GM23338 (cell line): ENCODE measurements around the gene ICAM2. TPM values are rescaled to one million over a fixed set of nuclear protein-coding genes. Genes with fewer than 3 reads are reported as not detected.

Experiments
- ATAC-seq: fragments of 200-7000 bp; cut with Tn5 transposase; 3 replicates; pipeline ENCODE4 v1.9.1; 2020
- DNase-seq: peaks from one replicate; pipeline ENCODE4 v3.0.0-alpha.2; 2015; ENCODE audit warnings: low spot score
- H2AFZ ChIP-seq: fragments of 200-600 bp; sonication (generic); 2 replicates; pipeline ENCODE4 v1.8.0; 2016; ENCODE audit warnings: antibody characterized with exemption, mild to moderate bottlenecking, moderate library complexity
- H3F3A ChIP-seq: fragments of 200-600 bp; sonication (generic); replicated peaks from 2 replicates; pipeline ENCODE4 v1.8.0; 2017; ENCODE audit warnings: antibody characterized with exemption, mixed run types, low read depth
- H3K27ac ChIP-seq: fragments of 200-600 bp; sonication (generic); 2 replicates; pipeline ENCODE4 v1.6.1; 2016; ENCODE audit warnings: low read depth
- H3K27me3 ChIP-seq: fragments of 200-600 bp; sonication (generic); 2 replicates; pipeline ENCODE4 v1.8.0; 2016; ENCODE audit warnings: mild to moderate bottlenecking, mixed run types, moderate library complexity; ENCODE audit not compliant: insufficient read depth
- H3K36me3 ChIP-seq: fragments of 200-600 bp; sonication (generic); 2 replicates; pipeline ENCODE4 v1.8.0; 2016; ENCODE audit warnings: mild to moderate bottlenecking; ENCODE audit not compliant: insufficient read depth
- H3K4me1 ChIP-seq: fragments of 200-600 bp; sonication (generic); 2 replicates; pipeline ENCODE4 v1.8.0; 2016; ENCODE audit warnings: mild to moderate bottlenecking, moderate library complexity; ENCODE audit not compliant: insufficient read depth
- H3K4me2 ChIP-seq: fragments of 200-600 bp; sonication (generic); 2 replicates; pipeline ENCODE4 v1.7.1; 2017; ENCODE audit warnings: mixed run types
- H3K4me3 ChIP-seq: fragments of 200-600 bp; sonication (generic); 2 replicates; pipeline ENCODE4 v1.6.1; 2016; ENCODE audit warnings: mixed run types
- H3K79me2 ChIP-seq: fragments of 200-600 bp; sonication (generic); replicated peaks from 2 replicates; pipeline ENCODE4 v1.8.0; 2017; ENCODE audit warnings: mild to moderate bottlenecking; ENCODE audit not compliant: insufficient read depth
- H3K9me2 ChIP-seq: fragments of 200-600 bp; sonication (generic); 2 replicates; pipeline ENCODE4 v1.8.0; 2017; ENCODE audit not compliant: insufficient read depth
- H4K20me1 ChIP-seq: fragments of 200-600 bp; sonication (generic); replicated peaks from 2 replicates; pipeline ENCODE4 v1.8.0; 2017; ENCODE audit warnings: mild to moderate bottlenecking; ENCODE audit not compliant: insufficient read depth
- H3K27ac Mint-ChIP-seq: 2 replicates; pipeline ENCODE4 v1.8.0; 2020; ENCODE audit warnings: inconsistent platforms, mild to moderate bottlenecking, moderate library complexity, mixed read lengths
- H3K27me3 Mint-ChIP-seq: 3 replicates; pipeline ENCODE4 v1.8.0; 2022; ENCODE audit warnings: low read depth, mild to moderate bottlenecking, moderate library complexity, mixed read lengths, inconsistent platforms; ENCODE audit not compliant: insufficient read depth, poor library complexity
- H3K36me3 Mint-ChIP-seq: 3 replicates; pipeline ENCODE4 v1.8.0; 2021; ENCODE audit warnings: low read depth, mild to moderate bottlenecking, inconsistent platforms, moderate library complexity, mixed read lengths
- H3K4me1 Mint-ChIP-seq: 3 replicates; pipeline ENCODE4 v1.8.0; 2020; ENCODE audit warnings: mild to moderate bottlenecking, inconsistent platforms, mixed read lengths
- H3K4me3 Mint-ChIP-seq: 3 replicates; pipeline ENCODE4 v1.8.0; 2021; ENCODE audit warnings: moderate library complexity, mild to moderate bottlenecking, inconsistent platforms, mixed read lengths
- H3K9me3 Mint-ChIP-seq: 3 replicates; pipeline ENCODE4 v1.8.0; 2020; ENCODE audit warnings: moderate library complexity, mild to moderate bottlenecking, inconsistent platforms, mixed read lengths
- CREB1 ChIP-seq: fragments of 250-450 bp; sonication (Bioruptor Pico); IDR thresholded peaks from 2 replicates; pipeline ENCODE4 v1.5.0; 2020; ENCODE audit warnings: low read depth, mild to moderate bottlenecking, moderate library complexity
- CTCF ChIP-seq, 2 experiments: fragments of 200-600 bp in 1 of 2; sonication (generic) in 1 of 2; conservative IDR thresholded peaks; 2 replicates each; pipeline versions ENCODE4 v1.5.1 to v1.6.1; 2016 to 2017; ENCODE audit warnings: antibody characterized with exemption in 2 of 2, low read depth in 2 of 2, mild to moderate bottlenecking in 2 of 2, moderate library complexity in 1 of 2
- ETS1 ChIP-seq: IDR thresholded peaks from 2 replicates; pipeline ENCODE4 v1.6.1; 2016; ENCODE audit warnings: antibody characterized with exemption
- EZH2 ChIP-seq: fragments of 200-600 bp; sonication (generic); IDR thresholded peaks from one replicate; pipeline ENCODE4 v1.8.0; 2017; ENCODE audit warnings: antibody characterized with exemption, mild to moderate bottlenecking, low read depth; ENCODE audit not compliant: unreplicated experiment
- EZH2phosphoT487 ChIP-seq: fragments of 200-600 bp; sonication (generic); IDR thresholded peaks from one replicate; pipeline ENCODE4 v1.8.1; 2018; ENCODE audit warnings: antibody characterized with exemption; ENCODE audit not compliant: unreplicated experiment
- JUNB ChIP-seq: IDR thresholded peaks from one replicate; pipeline ENCODE4 v1.6.1; 2016; ENCODE audit warnings: antibody characterized with exemption; ENCODE audit not compliant: unreplicated experiment
- NANOG ChIP-seq: IDR thresholded peaks from 2 replicates; pipeline ENCODE4 v1.6.1; 2016; ENCODE audit warnings: antibody characterized with exemption, borderline replicate concordance
- POLR2AphosphoS5 ChIP-seq: IDR thresholded peaks from 2 replicates; pipeline ENCODE4 v1.6.1; 2016; ENCODE audit warnings: antibody characterized with exemption, low read depth
- REST ChIP-seq: IDR thresholded peaks from one replicate; pipeline ENCODE4 v1.6.1; 2018; ENCODE audit warnings: antibody characterized with exemption; ENCODE audit not compliant: unreplicated experiment
- STAT1 ChIP-seq: IDR thresholded peaks from one replicate; pipeline ENCODE4 v1.6.1; 2016; ENCODE audit warnings: antibody characterized with exemption; ENCODE audit not compliant: unreplicated experiment
- ZNF114 ChIP-seq: fragments of 250-450 bp; sonication (Bioruptor Pico); IDR thresholded peaks from 2 replicates; pipeline ENCODE4 v1.5.0; 2020; ENCODE audit warnings: mild to moderate bottlenecking, moderate library complexity
- ZNF331 ChIP-seq: fragments of 250-450 bp; sonication (Bioruptor Pico); IDR thresholded peaks from 2 replicates; pipeline ENCODE4 v1.5.0; 2020; ENCODE audit warnings: low read depth, mild to moderate bottlenecking, moderate library complexity
- polyA plus RNA-seq: library from polyadenylated mRNA; unstranded; fragments of >200 nt; fragmentation: Nextera tagmentation; extraction: Ambion mirVana; gene quantifications from 2 replicates; pipeline ENCODE4 v1.2.1, GENCODE V29; 2016
- total RNA-seq: library from RNA; depleted of rRNA; stranded (reverse); fragments of >200 nt; shearing (Covaris generic); gene quantifications from 2 replicates; pipeline ENCODE4 v1.2.3, GENCODE V29; 2014
- TF ChIP-seq, protein P1 (sequence below): fragments of 250-450 bp; sonication (Bioruptor Pico); IDR thresholded peaks from 2 replicates; pipeline ENCODE4 v1.5.0; 2020; ENCODE audit warnings: mild to moderate bottlenecking, moderate library complexity

The ICAM2 gene
- total and polyA plus RNA-seq, 2 experiments from 2014 or later = 0.31 to 0.86 TPM

GRCh38 chr17:64022611-64023063 lies 2.2 kb upstream of the ICAM2 start:
- no peak overlapping the region for H3K4me2 ChIP-seq
- H3K27ac ChIP-seq = no peak overlapping the region
- Mint-ChIP-seq H3K36me3 (no peaks in the 10 kb centered on the region), H3K27me3 (peaks cover 15% of the 10 kb centered on the region), H3K4me3 (no peak overlapping the region), H3K9me3 (no peaks in the 10 kb centered on the region; the same call in 2 of the 3 replicates), H3K4me1 (peaks cover 8% of the 10 kb centered on the region), H3K27ac (no peak overlapping the region)
- ATAC-seq (no peak), DNase-seq (no peak)
- no peaks in the 10 kb centered on the region for H4K20me1 ChIP-seq
- H3F3A ChIP-seq = no peaks in the 10 kb centered on the region
- no peaks in the 10 kb centered on the region for H3K79me2 ChIP-seq
- H3K36me3 ChIP-seq = no peaks in the 10 kb centered on the region
- TF ChIP-seq ETS1 = no peak
- no peak for TF ChIP-seq CREB1 (CRISPR knock-in tag)
- TF ChIP-seq NANOG = no peak
- no peak for TF ChIP-seq STAT1
- TF ChIP-seq ZNF331 (CRISPR knock-in tag) = no peak
- no peak for TF ChIP-seq CTCF (conservative IDR thresholded peaks at IDR 0.05; ENCODE audit: low read depth in 2 of 2)
- no peak for TF ChIP-seq JUNB
- TF ChIP-seq POLR2AphosphoS5 = no peak
- no peak for TF ChIP-seq EZH2phosphoT487
- no peak for TF ChIP-seq REST
- no peak for TF ChIP-seq EZH2
- no peak for TF ChIP-seq ZNF114 (CRISPR knock-in tag)
- TF ChIP-seq, protein P1, sequence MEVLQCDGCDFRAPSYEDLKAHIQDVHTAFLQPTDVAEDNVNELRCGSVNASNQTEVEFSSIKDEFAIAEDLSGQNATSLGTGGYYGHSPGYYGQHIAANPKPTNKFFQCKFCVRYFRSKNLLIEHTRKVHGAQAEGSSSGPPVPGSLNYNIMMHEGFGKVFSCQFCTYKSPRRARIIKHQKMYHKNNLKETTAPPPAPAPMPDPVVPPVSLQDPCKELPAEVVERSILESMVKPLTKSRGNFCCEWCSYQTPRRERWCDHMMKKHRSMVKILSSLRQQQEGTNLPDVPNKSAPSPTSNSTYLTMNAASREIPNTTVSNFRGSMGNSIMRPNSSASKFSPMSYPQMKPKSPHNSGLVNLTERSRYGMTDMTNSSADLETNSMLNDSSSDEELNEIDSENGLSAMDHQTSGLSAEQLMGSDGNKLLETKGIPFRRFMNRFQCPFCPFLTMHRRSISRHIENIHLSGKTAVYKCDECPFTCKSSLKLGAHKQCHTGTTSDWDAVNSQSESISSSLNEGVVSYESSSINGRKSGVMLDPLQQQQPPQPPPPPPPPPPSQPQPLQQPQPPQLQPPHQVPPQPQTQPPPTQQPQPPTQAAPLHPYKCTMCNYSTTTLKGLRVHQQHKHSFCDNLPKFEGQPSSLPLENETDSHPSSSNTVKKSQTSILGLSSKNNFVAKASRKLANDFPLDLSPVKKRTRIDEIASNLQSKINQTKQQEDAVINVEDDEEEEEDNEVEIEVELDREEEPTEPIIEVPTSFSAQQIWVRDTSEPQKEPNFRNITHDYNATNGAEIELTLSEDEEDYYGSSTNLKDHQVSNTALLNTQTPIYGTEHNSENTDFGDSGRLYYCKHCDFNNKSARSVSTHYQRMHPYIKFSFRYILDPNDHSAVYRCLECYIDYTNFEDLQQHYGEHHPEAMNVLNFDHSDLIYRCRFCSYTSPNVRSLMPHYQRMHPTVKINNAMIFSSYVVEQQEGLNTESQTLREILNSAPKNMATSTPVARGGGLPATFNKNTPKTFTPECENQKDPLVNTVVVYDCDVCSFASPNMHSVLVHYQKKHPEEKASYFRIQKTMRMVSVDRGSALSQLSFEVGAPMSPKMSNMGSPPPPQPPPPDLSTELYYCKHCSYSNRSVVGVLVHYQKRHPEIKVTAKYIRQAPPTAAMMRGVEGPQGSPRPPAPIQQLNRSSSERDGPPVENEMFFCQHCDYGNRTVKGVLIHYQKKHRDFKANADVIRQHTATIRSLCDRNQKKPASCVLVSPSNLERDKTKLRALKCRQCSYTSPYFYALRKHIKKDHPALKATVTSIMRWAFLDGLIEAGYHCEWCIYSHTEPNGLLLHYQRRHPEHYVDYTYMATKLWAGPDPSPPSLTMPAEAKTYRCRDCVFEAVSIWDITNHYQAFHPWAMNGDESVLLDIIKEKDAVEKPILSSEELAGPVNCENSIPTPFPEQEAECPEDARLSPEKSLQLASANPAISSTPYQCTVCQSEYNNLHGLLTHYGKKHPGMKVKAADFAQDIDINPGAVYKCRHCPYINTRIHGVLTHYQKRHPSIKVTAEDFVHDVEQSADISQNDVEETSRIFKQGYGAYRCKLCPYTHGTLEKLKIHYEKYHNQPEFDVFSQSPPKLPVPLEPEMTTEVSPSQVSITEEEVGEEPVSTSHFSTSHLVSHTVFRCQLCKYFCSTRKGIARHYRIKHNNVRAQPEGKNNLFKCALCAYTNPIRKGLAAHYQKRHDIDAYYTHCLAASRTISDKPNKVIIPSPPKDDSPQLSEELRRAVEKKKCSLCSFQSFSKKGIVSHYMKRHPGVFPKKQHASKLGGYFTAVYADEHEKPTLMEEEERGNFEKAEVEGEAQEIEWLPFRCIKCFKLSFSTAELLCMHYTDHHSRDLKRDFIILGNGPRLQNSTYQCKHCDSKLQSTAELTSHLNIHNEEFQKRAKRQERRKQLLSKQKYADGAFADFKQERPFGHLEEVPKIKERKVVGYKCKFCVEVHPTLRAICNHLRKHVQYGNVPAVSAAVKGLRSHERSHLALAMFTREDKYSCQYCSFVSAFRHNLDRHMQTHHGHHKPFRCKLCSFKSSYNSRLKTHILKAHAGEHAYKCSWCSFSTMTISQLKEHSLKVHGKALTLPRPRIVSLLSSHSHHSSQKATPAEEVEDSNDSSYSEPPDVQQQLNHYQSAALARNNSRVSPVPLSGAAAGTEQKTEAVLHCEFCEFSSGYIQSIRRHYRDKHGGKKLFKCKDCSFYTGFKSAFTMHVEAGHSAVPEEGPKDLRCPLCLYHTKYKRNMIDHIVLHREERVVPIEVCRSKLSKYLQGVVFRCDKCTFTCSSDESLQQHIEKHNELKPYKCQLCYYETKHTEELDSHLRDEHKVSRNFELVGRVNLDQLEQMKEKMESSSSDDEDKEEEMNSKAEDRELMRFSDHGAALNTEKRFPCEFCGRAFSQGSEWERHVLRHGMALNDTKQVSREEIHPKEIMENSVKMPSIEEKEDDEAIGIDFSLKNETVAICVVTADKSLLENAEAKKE = no peak
- H3K9me2 ChIP-seq = no peaks in the 10 kb centered on the region
- H3K4me3 ChIP-seq = no peak overlapping the region
- H2AFZ ChIP-seq = no peak overlapping the region
- no peaks in the 10 kb centered on the region for H3K4me1 ChIP-seq
- H3K27me3 ChIP-seq = 0 out of 2 replicates have a peak, but pooled peaks cover 4% of the 10 kb centered on the region
